ENCODE measurements around the gene ADIPOQ. TPM values are rescaled to one million over a fixed set of nuclear protein-coding genes. Genes with fewer than 3 reads are reported as not detected.
"Not testable (repeated sequence)": the region's sequence is repeated elsewhere in the genome, so short reads cannot be mapped to it uniquely, and the experiment has no call there.

The ADIPOQ gene
- total RNA-seq, 4 donors from 2014 or later: 0.17 to 0.84 (median 0.49) TPM

DNA sequence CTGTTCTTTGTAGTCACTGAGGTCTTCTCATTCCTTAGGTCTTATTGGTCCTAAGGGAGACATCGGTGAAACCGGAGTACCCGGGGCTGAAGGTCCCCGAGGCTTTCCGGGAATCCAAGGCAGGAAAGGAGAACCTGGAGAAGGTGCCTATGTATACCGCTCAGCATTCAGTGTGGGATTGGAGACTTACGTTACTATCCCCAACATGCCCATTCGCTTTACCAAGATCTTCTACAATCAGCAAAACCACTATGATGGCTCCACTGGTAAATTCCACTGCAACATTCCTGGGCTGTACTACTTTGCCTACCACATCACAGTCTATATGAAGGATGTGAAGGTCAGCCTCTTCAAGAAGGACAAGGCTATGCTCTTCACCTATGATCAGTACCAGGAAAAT lies 11.6 kb downstream of the ADIPOQ start:
- Histone ChIP-seq H3K27me3 (no peaks in the 10 kb centered on the region), H3K4me3 (no peak overlapping the region), H3K27ac (replicated peaks in 1 of 4) (no peak overlapping the region), H3K9me3 (peaks cover 0 to 6% (median 0%) of the 10 kb centered on the region in 4 donors), H3K36me3 (no peaks in the 10 kb centered on the region), H3K4me1 (no peaks in the 10 kb centered on the region)
- intact Hi-C loops (cut with DNase I): loop anchor here (5.0 kb wide), 1 partner anchor 308 kb away; no protein-coding TSS in a partner anchor
- 93% methylated on average over 8 of the region's 8 CpGs for WGBS
- TF ChIP-seq POLR2AphosphoS5 (IDR thresholded peaks at IDR 0.05): no peak
- no peak for TF ChIP-seq EP300 (IDR thresholded peaks at IDR 0.05)
- no peak for TF ChIP-seq POLR2A (IDR thresholded peaks at IDR 0.05; ENCODE audit: low read depth)
- no peak for TF ChIP-seq CTCF (IDR thresholded peaks at IDR 0.05)
- peak; percentile 86 for DNase-seq (ENCODE audit: extremely low spot score)

DNA sequence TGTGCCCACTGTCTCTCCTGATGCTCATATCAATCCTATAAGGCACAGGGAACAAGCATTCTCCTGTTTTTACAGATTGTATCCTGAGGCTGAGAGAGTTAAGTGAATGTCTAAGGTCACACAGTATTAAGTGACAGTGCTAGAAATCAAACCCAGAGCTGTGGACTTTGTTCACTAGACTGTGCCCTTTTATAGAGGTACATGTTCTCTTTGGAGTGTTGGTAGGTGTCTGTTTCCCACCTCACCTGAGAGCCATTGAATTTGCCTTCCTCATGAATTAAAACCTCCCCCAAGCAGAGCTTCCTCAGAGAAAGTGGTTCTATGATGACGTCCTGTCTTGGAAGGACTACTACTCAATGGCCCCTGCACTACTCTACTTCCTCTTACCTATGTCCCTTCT lies 12.4 kb downstream of the ADIPOQ start:
- H3K4me1 ChIP-seq: no peaks in the 10 kb centered on the region
- no peak for TF ChIP-seq POLR2A (IDR thresholded peaks at IDR 0.05; ENCODE audit: low read depth)
- no peak for TF ChIP-seq CTCF (IDR thresholded peaks at IDR 0.05)
- TF ChIP-seq POLR2AphosphoS5 (IDR thresholded peaks at IDR 0.05): no peak
- TF ChIP-seq EP300 (IDR thresholded peaks at IDR 0.05): no peak
- intact Hi-C loops (cut with DNase I): loop anchor here (5.0 kb wide), 1 partner anchor 307 kb away; no protein-coding TSS in a partner anchor

DNA sequence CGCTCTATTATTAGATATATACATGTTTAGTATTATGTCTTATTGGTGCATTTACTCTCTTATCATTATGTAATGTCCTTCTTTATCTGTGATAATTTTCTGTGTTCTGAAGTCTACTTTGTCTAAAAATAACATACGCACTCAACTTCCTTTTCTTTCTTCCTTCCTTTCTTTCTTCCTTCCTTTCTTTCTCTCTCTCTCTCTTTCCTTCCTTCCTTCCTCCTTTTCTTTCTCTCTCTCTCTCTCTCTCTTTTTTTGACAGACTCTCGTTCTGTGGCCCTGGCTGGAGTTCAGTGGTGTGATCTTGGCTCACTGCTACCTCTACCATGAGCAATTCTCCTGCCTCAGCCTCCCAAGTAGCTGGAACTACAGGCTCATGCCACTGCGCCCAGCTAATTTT lies 15.2 kb downstream of the ADIPOQ start:
- Histone ChIP-seq H3K9me3 (peaks cover 0 to 10% (median 3%) of the 10 kb centered on the region in 4 donors), H3K27ac (replicated peaks in 1 of 4) (no peak overlapping the region), H3K27me3 (no peaks in the 10 kb centered on the region), H3K4me3 (no peak overlapping the region), H3K4me1 (no peaks in the 10 kb centered on the region), H3K36me3 (no peaks in the 10 kb centered on the region)
- intact Hi-C loops (cut with DNase I): no loop called here
- whole genome bisulfite sequencing: 83% methylated on average over 4 of the region's 4 CpGs
- TF ChIP-seq POLR2AphosphoS5 (IDR thresholded peaks at IDR 0.05) (no peak), POLR2A (IDR thresholded peaks at IDR 0.05; ENCODE audit: low read depth) (no peak), CTCF (IDR thresholded peaks at IDR 0.05) (no peak), EP300 (IDR thresholded peaks at IDR 0.05) (no peak)
- no peak for DNase-seq (ENCODE audit: extremely low spot score)

More for the DNA sequence above, 12.4 kb downstream of the ADIPOQ start:
- H3K27ac ChIP-seq (replicated peaks in 1 of 4): no peak overlapping the region
- 0% methylated on average over 1 of the region's 1 CpG for WGBS
- no peaks in the 10 kb centered on the region for H3K36me3 ChIP-seq
- no peak overlapping the region for H3K4me3 ChIP-seq
- DNase-seq (ENCODE audit: extremely low spot score): peak; percentile 70
- peaks cover 0 to 10% (median 3%) of the 10 kb centered on the region in 4 donors for H3K9me3 ChIP-seq
- H3K27me3 ChIP-seq: no peaks in the 10 kb centered on the region

GRCh38 chr3:186865215-186865853 lies 22.8 kb downstream of the ADIPOQ start:
- DNase-seq (ENCODE audit: extremely low spot score); H3K27ac ChIP-seq (replicated peaks in 1 of 4); H3K4me1 ChIP-seq; H3K9me3 ChIP-seq; H3K27me3 ChIP-seq; intact Hi-C loops (cut with DNase I); H3K36me3 ChIP-seq; H3K4me3 ChIP-seq: not testable (repeated sequence)
- no CpG with 5 or more reads among the region's 13 CpGs for WGBS

GRCh38 chr3:186866095-186866494 lies 23.6 kb downstream of the ADIPOQ start:
- intact Hi-C loops (cut with DNase I); H3K27me3 ChIP-seq; DNase-seq (ENCODE audit: extremely low spot score); H3K4me3 ChIP-seq; H3K27ac ChIP-seq (replicated peaks in 1 of 4); H3K36me3 ChIP-seq; H3K9me3 ChIP-seq; H3K4me1 ChIP-seq: not testable (repeated sequence)
- WGBS: no CpG with 5 or more reads among the region's 5 CpGs

Measured in esophagus muscularis mucosa (tissue), 4 donors.